Psoas muscle (tissue), 8 donors: ENCODE results near the gene TRRAP. TPM values are rescaled to one million over a fixed set of nuclear protein-coding genes. Genes with fewer than 3 reads are reported as not detected.
"Not testable (repeated sequence)": the region's sequence is repeated elsewhere in the genome, so short reads cannot be mapped to it uniquely, and the experiment has no call there.

ENCODE experiments used
- ATAC-seq, 4 donors: fragments of 200-7000 bp; cut with Tn5 transposase; one replicate each; pipeline ENCODE4 v1.9.1; 2020; ENCODE audit warnings: moderate library complexity in 3 of 4, mild to moderate bottlenecking in 2 of 4
- DNase-seq, 2 donors: peaks; one replicate each; pipeline ENCODE4 v3.0.0-alpha.2; 2020
- H3K27ac ChIP-seq: fragments of 200-600 bp; one replicate; pipeline ENCODE4 v1.8.0; 2022
- H3K27me3 ChIP-seq, 3 donors: fragments of 200-600 bp in 1 of 3; one replicate each; pipeline versions ENCODE4 v1.6.1 to v1.8.0; 2013 to 2022; ENCODE audit warnings: low read length in 2 of 3, mild to moderate bottlenecking in 2 of 3, moderate library complexity in 1 of 3; ENCODE audit not compliant: insufficient read depth in 3 of 3
- H3K36me3 ChIP-seq, 2 donors: fragments of 200-600 bp in 1 of 2; one replicate each; pipeline versions ENCODE4 v1.6.1 to v1.8.0; 2013 to 2022; ENCODE audit warnings: low read depth in 1 of 2, mild to moderate bottlenecking in 1 of 2, moderate library complexity in 1 of 2; ENCODE audit not compliant: insufficient read depth in 1 of 2
- H3K4me1 ChIP-seq: fragments of 200-600 bp; one replicate; pipeline ENCODE4 v1.8.0; 2022
- H3K4me3 ChIP-seq: fragments of 200-600 bp; one replicate; pipeline ENCODE4 v1.8.0; 2022; ENCODE audit warnings: mild to moderate bottlenecking
- H3K9me3 ChIP-seq: fragments of 200-600 bp; one replicate; pipeline ENCODE4 v1.8.0; 2022
- CTCF ChIP-seq: fragments of 200-600 bp; IDR thresholded peaks from one replicate; pipeline ENCODE4 v1.8.0; 2022; ENCODE audit warnings: antibody characterized with exemption
- WGBS, 3 donors: extraction: QIAGEN DNeasy Blood & Tissue Kit; methylation state at CpG; one replicate each; pipeline versions ENCODE4 v1.1.6 to v1.1.7; 2013; 5-methylcytosine and 5-hydroxymethylcytosine counted together
- intact Hi-C, 2 donors: fragments of 100-400 bp; cut with DNase I; formaldehyde crosslinking; loops; one replicate each; pipeline versions ENCODE4 v1.11.0 to v1.14.2; 2022
- polyA plus RNA-seq, 3 donors: library from polyadenylated mRNA; stranded (reverse); fragments of 200-250 nt; gene quantifications; one replicate each; pipeline ENCODE4 v1.2.3, GENCODE V29; 2013
- total RNA-seq, 4 donors: library from RNA; stranded (reverse); fragmentation: NEBNext Ultra II Directional in 2 of 4; extraction: Animal tissue kit (Norgen Biotek cat#: 25700) in 2 of 4; gene quantifications; one replicate each; pipeline versions ENCODE4 v1.2.1 to v1.2.4, GENCODE V29; 2021 to 2023
- donor health status: healthy with polysubstance abuse.
- donor health status: DM: no; HTN: no; CAD: no; lungs with moderate emphysema.
- donor health status: Bipolar disorder and iron deficiency.
- donor health status: healthy.
- donor health status: DM: yes; HTN: yes; CAD: no.
- donor health status: DM: no; HTN: no; CAD: no.
- donor health status: DM: no; HTN: no; CAD: no.
- donor health status: DM: yes; HTN: yes; CAD: no.

The TRRAP gene
- total and polyA plus RNA-seq, 7 donors = 3.8 to 21.3 (median 13.3) TPM

GRCh38 chr7:98872328-98872924, 5.9 kb upstream of the TRRAP start:
- 67 to 72% (median 68%) methylated on average over 7 of the region's 7 CpGs for WGBS, 3 donors

GRCh38 chr7:98873610-98874009, 4.7 kb upstream of the TRRAP start:
- intact Hi-C loops, ATAC-seq, H3K9me3 ChIP-seq, H3K4me1 ChIP-seq, H3K4me3 ChIP-seq, H3K27ac ChIP-seq, H3K36me3 ChIP-seq: not testable (repeated sequence)
- DNase-seq = peak in 1 of 2 donors; percentile 29
- H3K27me3 ChIP-seq = peaks cover 0 to 32% (median 5%) of the 10 kb centered on the region in 3 donors
- 72 to 80% (median 77%) methylated on average over 11 of the region's 11 CpGs for WGBS, 3 donors

More at GRCh38 chr7:98872328-98872924, 5.9 kb upstream of the TRRAP start:
- intact Hi-C loops = no loop called here
- Histone ChIP-seq H3K27me3 (peaks cover 0 to 39% (median 7%) of the 10 kb centered on the region in 3 donors), H3K4me1 (no peaks in the 10 kb centered on the region), H3K36me3 (no peaks in the 10 kb centered on the region), H3K4me3 (no peak overlapping the region), H3K9me3 (no peaks in the 10 kb centered on the region), H3K27ac (no peak overlapping the region)
- DNase-seq (no peak), ATAC-seq (no peak)
- TF ChIP-seq CTCF = peak; percentile 7

- WGBS, 3 donors = 86 to 91% (median 90%) methylated on average over 1 of the region's 1 CpG
- Histone ChIP-seq H3K4me1 (peaks cover 2% of the 10 kb centered on the region), H3K9me3 (no peaks in the 10 kb centered on the region), H3K36me3 (no peaks in the 10 kb centered on the region), H3K4me3 (no peak overlapping the region), H3K27me3 (peaks cover 0 to 18% (median 3%) of the 10 kb centered on the region in 3 donors), H3K27ac (no peak overlapping the region)
- ATAC-seq = no peak
- TF ChIP-seq CTCF = no peak
- intact Hi-C loops = no loop called here
- no peak for DNase-seq
Measured at GRCh38 chr7:98874942-98875341, 3.4 kb upstream of the TRRAP start.

GRCh38 chr7:98875501-98875900, 2.8 kb upstream of the TRRAP start:
- Histone ChIP-seq H3K4me3 (no peak overlapping the region), H3K36me3 (no peaks in the 10 kb centered on the region), H3K4me1 (peaks cover 8% of the 10 kb centered on the region), H3K9me3 (no peaks in the 10 kb centered on the region), H3K27ac (no peak overlapping the region), H3K27me3 (peaks cover 0 to 14% (median 3%) of the 10 kb centered on the region in 3 donors)
- TF ChIP-seq CTCF = no peak
- 75 to 81% (median 80%) methylated on average over 9 of the region's 9 CpGs for WGBS, 3 donors
- ATAC-seq (no peak), DNase-seq (no peak)
- intact Hi-C loops = no loop called here

GRCh38 chr7:98877146-98877545, 1.2 kb upstream of the TRRAP start:
- no peaks in the 10 kb centered on the region for H3K9me3 ChIP-seq
- intact Hi-C loops = no loop called here
- peaks cover 3 to 13% of the 10 kb centered on the region in 2 donors for H3K36me3 ChIP-seq
- H3K4me3 ChIP-seq = no peak overlapping the region
- peaks cover 10% of the 10 kb centered on the region for H3K4me1 ChIP-seq
- H3K27ac ChIP-seq = no peak overlapping the region
- no peak for ATAC-seq
- no peak for TF ChIP-seq CTCF
- WGBS, 3 donors = 81 to 84% (median 83%) methylated on average over 6 of the region's 6 CpGs
- no peak for DNase-seq
- H3K27me3 ChIP-seq = peaks cover 0 to 2% (median 0%) of the 10 kb centered on the region in 3 donors
